NCI-H510A treated with DMSO at 0.1 percent for 48 hours (cell line): ENCODE measurements around the gene LPIN2.
"Not testable (repeated sequence)": the region's sequence is repeated elsewhere in the genome, so short reads cannot be mapped to it uniquely, and the experiment has no call there.

Source experiments
- DNase-seq: peaks from one replicate; lab custom pipeline; 2025; lab: John Stamatoyannopoulos, UW

LPIN2 gene

DNA sequence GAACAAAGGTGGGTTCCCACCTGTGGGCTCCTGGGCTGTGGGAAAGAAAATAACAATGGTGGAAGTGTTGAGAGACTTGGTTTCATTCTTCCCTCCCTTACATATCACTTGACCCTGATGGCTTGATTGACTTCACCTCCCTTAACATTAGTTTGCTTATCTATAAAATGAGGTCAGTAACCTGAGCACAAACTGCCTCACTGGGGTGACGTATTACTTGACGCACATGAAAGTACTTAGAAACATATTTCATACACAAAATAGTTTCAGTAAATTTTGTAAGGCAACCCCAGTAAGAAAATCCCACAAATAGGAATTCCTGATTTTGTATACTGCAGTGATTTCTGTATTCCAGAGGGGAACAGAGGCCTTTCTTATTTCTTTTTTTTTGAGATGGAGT, 29.4 kb upstream of the LPIN2 start:
- DNase-seq = no peak

- no peak for DNase-seq
These were observed 28.9 kb upstream of the LPIN2 start for GRCh38 chr18:3041843-3042242.

DNA sequence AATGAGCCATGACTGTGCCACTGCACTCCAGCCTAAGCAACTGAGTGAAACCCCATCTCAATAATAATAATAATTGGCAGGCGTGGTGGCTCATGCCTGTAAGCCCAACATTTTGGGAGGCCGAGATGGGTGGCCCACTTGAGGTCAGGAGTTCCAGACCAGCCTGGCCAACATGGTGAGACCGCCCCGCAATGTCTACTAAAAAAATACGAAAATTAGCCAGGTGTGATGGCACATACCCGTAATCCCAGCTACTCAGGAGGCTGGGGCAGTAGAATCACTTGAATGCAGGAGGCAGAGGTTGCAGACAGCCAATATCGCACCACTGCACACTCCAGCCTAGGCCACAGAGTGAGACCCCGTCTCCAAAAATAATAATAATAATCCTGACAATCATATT, 27.9 kb upstream of the LPIN2 start:
- DNase-seq = no peak

GRCh38 chr18:3040173-3040572, 27.2 kb upstream of the LPIN2 start:
- DNase-seq = no peak

DNA sequence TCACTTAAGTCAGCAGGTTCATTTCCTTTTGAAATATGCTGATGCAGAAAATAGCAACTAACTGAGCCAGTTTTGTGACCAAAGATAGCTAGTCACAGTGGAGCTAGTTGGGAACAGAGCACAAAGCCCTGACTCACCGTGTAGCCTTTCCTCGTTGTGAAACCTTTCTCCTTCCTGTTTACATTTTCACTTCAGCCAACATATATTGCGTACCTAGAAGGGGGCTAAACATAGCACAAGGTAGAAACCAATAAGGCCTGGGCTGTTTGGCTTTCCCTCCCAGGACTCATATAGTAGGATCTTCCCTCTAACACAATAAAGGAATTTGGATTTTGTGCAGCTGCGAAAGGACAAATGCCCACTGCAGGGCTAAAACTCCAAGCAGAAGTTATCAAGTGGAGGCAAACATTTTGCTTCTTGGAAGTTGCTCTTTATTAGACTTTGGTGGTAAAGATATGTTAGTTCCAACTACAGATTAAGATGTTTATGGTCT, 24.5 kb upstream of the LPIN2 start:
- DNase-seq = peak; percentile 54

DNA sequence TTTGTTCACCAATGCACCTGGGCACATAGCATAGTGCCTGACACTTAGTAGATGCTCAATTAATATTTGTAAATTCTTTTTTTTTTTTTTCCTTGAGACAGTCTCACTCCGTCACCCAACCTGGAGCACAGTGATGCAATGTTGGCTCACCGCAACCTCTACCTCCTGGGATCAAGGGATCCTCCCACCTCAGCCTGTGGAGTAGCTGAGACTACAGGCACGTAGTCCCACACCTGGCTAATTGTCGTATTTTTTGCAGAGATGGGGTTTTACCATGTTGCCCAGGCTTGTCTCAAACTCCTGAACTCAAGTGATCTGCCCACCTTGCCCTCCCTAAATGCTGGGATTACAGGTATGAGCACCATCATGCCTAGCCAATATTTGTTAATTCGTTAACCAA, 23.2 kb upstream of the LPIN2 start:
- no peak for DNase-seq

- DNase-seq = no peak
These were observed 22.7 kb upstream of the LPIN2 start for GRCh38 chr18:3035635-3036034.

- DNase-seq = no peak
These were observed 19.8 kb upstream of the LPIN2 start for GRCh38 chr18:3032721-3033120.

DNA sequence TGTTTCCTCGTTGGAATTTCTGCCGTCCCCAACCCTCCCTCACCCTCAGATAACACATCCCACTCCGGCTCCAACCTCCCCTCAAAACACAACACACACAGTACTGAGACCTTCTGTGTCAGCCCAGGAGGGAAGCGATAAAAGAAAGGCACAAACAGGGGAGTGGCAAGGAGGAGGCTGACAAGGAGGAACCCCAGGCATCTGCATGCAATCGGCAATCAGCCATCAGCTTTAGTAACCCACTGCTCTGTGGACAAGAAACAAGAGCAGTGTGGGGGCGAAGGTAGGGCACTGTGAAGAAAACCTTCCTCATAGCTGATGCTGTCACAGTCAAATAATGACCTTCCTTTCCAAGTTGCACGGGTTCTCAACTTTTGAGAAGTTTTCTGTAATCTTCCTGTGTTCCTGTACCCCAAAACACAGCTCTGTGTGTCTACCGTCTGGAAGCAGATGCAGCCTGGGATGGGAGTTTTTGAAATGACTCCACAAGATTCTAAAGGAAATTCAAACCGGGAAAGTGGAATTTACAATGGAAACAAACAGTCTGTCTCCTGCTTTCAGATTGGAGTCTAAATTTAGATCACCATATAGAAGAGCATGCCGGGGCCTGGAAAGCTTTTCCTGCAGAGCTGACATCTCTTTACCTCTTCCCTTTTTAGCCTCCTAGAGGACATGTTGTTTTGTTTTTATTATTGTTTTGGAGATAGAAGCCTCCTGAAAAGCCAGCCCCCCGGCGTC, 16.4 kb upstream of the LPIN2 start:
- DNase-seq = no peak

DNA sequence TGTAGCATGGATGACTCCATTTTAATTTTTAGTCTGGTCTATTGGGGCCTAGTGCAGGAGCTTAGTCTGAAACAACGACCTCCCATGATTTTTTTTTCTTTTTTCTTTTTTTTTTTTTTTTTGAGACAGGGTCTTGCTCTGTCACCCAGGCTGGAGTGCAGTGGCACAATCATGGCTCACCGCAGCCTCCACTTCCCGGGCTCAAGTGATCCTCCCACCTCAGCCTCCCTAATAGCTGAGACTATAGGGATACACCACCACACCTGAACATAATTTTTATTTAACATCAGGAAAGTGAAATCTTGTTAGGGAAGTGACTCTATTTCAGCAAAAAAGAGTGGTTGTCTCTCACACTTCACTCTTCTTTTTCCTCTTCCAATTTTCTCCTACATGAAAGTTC, 15.2 kb upstream of the LPIN2 start:
- not testable (repeated sequence) for DNase-seq

DNA sequence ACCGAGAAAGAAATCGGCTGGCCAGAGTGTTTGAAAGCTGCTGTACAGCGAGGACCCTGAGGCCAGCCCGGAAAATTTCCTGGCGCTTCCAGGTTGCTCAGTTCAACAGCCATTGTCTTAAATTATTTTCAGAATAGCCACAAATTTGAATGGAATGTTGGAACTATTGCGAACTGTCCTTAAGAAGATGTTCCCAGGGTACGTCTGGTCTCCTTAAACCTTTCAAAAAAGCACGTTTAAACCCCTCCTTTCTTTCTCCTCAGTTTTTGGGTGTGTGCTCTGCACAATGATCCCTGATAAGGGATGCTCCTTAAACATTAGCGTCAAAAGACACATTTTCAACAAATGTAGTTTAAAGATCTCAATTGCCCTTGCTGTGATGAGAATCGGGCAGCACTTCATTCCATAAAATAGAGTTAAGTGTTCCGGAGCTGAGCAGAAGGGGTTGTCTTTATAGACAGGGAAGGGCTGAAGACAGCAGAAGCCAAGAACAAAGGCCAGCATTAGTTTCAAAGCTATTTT, 14.5 kb upstream of the LPIN2 start:
- no peak for DNase-seq

DNA sequence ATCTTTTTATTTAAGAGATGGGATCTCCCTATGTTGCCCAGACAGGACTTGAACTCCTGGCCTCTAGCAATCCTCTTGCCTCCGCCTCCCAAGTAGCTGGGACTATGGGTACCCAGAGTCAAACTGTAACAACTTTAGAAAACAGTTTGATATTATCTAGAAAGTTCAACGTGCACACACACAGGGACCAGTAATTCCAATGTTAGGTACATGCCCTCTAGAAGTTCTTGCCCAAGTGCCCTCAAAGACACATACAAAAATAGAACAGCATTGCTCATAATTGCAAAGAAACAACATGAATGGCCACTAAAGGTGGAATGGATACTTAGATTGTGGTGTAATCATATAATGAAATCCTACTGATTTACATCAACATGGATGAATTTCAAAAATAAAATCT, 12.6 kb upstream of the LPIN2 start:
- no peak for DNase-seq

GRCh38 chr18:3023603-3024002, 10.7 kb upstream of the LPIN2 start:
- DNase-seq = not testable (repeated sequence)

GRCh38 chr18:3016585-3017297, 3.8 kb upstream of the LPIN2 start:
- no peak for DNase-seq

DNA sequence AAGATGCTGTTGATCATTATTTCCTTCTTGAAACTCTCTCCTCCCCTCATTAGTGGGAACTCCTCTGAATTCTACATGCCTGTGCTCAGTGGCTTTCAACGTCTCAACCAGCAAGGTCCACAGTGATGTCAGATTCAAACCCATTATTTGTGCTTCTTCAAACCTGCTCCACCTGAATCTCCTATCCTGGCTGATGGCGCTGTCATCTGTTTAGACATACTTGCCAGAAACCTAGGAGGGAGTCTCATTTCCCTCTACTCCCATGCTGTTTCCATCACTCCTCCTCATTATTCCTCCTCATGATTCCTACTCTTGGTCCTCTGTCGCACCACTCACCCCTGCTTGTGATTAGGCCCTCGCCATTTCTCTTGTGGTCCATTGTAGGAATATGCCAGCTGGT, 2.9 kb upstream of the LPIN2 start:
- no peak for DNase-seq

DNA sequence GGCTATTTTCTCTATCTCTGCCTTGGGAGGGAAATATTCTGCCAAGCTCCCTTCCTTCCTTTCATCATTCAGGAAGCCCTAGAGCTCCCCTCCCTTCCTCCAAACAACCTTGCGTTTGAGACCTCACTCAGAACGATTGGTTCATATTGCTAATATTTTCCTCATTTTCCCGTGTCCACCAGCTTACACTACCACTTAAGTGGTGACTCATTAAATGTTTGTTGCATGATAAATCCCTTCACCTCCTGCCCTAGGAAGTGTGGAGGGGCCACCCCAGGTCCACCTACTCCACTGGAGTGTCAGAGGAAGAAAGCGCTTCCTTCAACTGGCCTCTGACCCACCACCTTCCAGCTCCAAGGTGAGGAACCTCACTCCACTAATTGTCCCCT, 2.3 kb upstream of the LPIN2 start:
- no peak for DNase-seq

GRCh38 chr18:3014503-3015203, 1.7 kb upstream of the LPIN2 start:
- no peak for DNase-seq

GRCh38 chr18:3012136-3013023, 564 bp downstream of the LPIN2 start:
- no peak for DNase-seq

DNA sequence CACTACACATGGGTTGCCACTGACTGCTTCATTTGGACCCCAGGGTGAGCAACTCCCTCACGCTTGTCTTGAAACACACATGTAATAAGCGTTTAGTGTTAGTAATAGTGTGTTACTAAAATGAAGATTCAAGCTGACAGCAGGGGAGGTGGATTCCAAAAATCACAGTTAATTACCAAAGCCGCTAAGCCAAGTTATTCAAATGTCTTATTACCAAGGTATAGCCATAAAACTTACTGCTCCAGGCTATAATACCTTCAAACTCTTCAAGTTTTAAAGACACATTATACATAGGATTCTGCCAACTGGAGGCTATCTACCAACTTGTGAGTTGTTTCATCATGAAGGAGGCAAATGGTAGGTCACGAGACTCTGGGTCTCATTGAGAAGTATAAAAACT, 2.9 kb downstream of the LPIN2 start:
- DNase-seq = no peak

DNA sequence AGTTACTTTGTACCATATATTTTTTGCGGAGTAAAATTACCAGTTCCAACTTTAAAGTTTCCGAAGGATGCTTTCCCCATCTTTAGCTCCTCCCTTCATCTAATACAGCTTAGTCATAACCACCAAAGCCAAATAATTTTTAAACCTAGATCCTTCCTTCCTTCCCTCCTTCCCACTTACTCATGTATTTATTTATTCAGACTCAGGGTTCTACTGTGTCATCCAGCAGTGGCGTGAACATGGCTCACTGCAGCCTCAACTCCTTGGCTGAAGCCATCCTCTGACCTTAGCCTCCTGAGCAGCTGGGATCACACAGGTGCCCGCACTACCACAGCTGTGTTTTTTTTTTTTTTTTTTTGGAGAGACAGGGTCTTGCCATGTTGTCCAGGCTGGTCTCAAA, 4.4 kb downstream of the LPIN2 start:
- no peak for DNase-seq

DNA sequence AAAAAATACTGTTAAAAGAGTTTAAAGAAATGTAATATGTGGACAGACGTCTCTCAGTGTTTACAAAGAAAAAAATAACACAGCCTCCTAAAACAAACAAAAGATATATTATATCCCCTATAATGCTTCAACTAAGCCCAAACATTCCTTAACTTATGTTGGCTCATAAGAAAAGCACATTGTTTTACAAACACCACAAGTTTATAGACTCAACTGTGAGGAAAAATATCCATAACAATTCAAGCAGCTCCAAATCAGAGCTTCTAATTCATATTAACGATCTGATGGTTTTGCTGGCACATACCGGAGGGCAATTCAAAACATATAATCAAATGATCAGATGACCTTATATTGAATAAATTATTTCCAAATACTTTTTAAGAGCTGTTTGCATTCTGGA, 5.5 kb downstream of the LPIN2 start:
- DNase-seq = no peak

DNA sequence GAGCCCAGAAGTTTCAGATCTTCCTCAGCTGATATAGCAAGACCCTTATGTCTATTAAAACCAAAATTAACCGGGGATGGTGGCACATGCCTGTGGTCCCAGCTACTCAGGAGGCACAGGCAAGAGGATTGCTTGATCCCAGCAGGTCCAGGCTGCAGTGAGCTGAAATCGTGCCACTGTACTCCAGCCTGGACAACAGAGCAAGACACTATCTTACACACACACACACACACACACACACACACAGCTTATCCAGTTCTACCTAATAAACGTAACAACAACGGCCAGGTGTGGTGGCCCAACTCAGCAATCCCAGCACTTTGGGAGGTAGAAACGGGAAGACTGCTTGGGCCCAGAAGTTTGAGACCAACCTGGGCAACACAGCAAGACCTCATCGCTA, 7.5 kb downstream of the LPIN2 start:
- DNase-seq = no peak
